Stimulated activated CD8-positive, alpha-beta memory T cell treated with anti-CD3 and anti-CD28 coated beads, Interleukin-12 subunit alpha, Interleukin-12 subunit beta, amount 100 ng/mL, for 24 hours (primary cell): ENCODE results near the gene UNC119B.

ENCODE experiments used
- DNase-seq: peaks from one replicate; pipeline ENCODE4 v3.0.0-alpha.2; 2020; ENCODE audit errors: extremely low read depth

UNC119B gene

GRCh38 chr12:120766566-120766965 is 56.3 kb downstream of the UNC119B start:
- DNase-seq, result no peak

GRCh38 chr12:120767071-120768024 is 57.1 kb downstream of the UNC119B start:
- DNase-seq, result no peak

- DNase-seq, result no peak
Observed at GRCh38 chr12:120771097-120771496, 60.8 kb downstream of the UNC119B start.
